GM18870 (cell line): ENCODE results near the gene ZMIZ1.

Source experiments
- ATAC-seq: cut with Tn5 transposase; IDR thresholded peaks from one replicate; pipeline ENCODE4 v1.9.1; 2021; ENCODE audit warnings: moderate library complexity; ENCODE audit not compliant: unreplicated experiment

ZMIZ1 gene

DNA sequence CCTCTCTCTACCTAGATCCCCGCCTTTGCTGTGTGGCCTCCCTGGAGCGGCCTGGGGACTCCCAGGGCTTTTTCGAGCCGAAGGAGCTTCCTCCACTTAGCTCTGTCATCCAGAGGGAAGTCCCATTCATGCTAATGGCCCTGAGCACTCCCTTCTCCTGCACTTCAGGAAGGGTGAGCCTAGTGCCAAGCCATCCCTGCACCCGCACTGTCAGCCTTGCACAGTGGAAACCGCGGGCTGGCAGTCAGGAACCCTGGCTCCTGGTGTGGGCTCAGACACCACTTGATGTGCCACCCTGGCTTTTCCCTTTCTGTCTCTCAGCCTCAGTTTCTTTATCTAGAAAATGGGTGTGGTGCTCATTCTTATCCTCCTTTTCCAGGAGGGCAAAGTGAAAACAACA, 131.6 kb downstream of the ZMIZ1 start:
- no peak for ATAC-seq

DNA sequence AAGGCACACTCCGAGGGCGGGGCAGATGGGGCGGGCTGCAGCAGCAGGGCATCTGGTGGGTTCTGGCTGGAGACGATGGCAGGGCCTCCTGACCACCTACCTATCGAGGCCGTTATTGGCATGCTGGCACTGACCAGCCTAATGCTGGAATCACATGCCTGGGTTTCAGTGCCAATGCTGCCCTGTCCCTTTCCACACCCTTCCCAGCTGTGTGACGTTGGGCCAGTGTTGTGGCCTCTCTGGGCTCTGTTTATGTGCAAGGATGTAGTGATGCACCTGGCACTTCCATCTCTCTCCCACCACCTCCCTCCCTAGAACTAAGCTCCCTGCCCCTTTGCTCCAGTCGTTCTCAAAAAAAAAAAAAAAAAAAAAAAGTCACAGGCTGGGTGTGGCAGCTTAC, 132.9 kb downstream of the ZMIZ1 start:
- ATAC-seq = no peak

GRCh38 chr10:79202188-79203013, 133.6 kb downstream of the ZMIZ1 start:
- ATAC-seq = no peak

DNA sequence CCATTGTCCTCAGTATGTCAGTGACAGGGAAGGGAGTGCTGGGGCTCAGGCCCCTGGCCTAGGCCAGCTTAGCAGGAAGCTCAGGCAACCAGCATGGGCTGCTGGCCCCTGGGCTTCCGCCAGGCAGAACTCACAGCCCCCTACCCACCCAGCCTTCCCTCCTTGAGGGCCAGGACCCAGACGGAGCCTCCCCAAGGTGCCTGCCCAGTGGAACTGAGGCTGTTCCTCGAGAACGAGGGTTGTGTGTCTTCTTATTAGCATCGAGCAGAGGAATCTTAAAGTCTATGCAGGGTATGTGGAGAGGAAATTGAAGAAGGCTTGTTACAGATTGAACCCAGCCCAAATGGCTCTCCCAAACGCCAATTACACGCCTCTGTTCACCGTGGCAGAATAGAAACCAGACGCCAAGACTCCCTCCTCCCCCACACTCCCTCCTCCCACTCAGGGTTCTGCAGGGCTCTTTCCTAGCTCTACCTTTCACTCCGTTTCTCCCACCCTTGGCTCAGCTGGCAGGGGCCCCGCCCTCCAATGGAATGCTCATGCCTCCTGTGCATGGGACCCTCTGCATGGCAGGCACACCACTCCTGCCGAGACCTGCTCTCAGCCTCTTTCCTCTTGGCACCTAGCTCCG, 134.4 kb downstream of the ZMIZ1 start:
- no peak for ATAC-seq

GRCh38 chr10:79203833-79204232, 135.1 kb downstream of the ZMIZ1 start:
- no peak for ATAC-seq

- ATAC-seq = no peak
These were observed 137.7 kb downstream of the ZMIZ1 start for GRCh38 chr10:79206300-79207095.

GRCh38 chr10:79207096-79207357, 138.3 kb downstream of the ZMIZ1 start:
- no peak for ATAC-seq

DNA sequence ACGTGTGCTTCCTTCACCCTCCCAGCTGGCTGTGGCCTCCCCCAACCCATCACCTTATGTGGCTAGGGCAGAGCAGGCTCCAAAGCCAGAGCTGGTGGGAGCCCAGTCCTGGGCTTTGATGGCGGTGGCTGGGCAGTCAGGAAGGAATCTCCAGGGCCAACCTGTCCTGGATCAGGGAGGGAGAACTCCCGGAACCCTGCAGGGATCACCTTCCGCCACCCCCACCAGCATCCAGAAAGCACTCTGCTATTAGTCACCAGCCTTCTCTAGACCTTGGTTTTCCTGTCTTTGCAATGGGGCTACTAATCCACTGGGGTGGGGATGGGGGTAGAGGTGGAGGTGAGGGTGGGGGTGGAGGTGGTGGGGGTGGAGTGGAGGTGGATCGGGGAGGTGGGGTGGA, 139.0 kb downstream of the ZMIZ1 start:
- no peak for ATAC-seq

DNA sequence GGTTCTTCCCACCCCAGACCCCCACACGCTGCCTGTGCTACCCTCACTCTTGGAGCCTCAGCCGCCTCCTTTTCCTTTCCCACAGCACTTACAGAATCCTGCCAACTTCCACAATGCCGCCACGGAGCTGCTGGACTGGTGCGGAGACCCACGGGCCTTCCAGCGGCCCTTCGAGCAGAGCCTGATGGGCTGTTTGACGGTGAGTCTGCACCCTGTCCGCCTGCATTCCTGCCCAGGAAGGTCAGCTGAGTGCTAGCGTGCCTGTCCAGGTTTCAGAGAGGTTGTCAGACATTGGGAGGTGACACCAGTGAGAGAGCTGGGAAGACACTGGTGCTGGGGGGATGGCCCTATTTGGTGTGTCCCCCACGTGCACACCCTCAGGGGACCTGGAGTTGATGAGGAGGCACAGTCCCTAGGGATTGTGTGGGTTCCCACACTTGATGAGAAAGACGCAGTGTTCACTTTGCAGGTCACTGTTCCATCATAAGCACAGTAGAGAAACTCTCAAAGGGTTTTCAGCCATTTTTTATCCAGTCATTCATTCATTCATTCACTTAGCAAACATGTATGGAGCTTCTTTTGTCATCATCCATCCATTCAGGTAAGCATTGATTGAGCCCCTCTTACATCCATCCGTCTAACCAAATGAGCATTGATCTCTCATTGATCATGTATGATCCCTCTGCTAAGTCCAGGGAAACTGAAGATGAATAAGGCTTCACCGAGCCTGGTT, 139.7 kb downstream of the ZMIZ1 start:
- no peak for ATAC-seq

- ATAC-seq = no peak
These were observed 140.6 kb downstream of the ZMIZ1 start for GRCh38 chr10:79209340-79209739.

- ATAC-seq = no peak
These were observed 141.1 kb downstream of the ZMIZ1 start for GRCh38 chr10:79209831-79210230.

GRCh38 chr10:79210672-79211071, 141.9 kb downstream of the ZMIZ1 start:
- ATAC-seq = no peak

GRCh38 chr10:79211616-79212015, 142.8 kb downstream of the ZMIZ1 start:
- ATAC-seq = no peak

GRCh38 chr10:79215531-79215930, 146.8 kb downstream of the ZMIZ1 start:
- ATAC-seq = no peak

DNA sequence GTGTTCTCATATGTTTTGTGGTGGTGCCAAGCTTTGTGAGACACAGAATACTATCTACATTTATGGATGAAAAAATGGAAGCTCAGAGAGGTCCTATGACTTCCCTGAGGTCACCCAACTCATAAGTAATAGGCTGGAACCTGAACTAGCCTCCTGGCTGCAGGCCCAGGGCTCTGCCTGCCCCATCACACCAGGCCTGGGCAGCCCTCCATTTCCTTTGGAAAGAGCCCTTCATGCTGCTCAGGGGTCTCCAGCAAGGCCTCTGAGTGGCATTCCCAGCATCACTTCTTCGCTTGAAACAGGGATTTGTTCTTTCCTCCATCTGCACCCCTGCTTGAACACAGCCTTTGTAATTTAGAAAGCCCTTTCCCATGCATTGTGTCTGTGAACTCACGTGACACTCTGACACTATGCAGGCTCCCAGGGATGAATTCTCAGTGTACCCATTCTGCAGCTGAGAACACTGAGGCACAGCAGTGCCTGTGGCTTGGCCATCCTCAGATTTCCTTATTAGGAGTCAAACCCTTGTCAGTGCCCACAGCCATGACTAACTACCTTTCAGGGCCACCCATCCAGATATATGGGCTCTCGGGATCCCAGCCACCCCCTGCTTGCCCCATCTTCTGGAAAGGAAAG, 150.7 kb downstream of the ZMIZ1 start:
- no peak for ATAC-seq

- no peak for ATAC-seq
These were observed 151.5 kb downstream of the ZMIZ1 start for GRCh38 chr10:79220307-79220706.

GRCh38 chr10:79221110-79222051, 152.6 kb downstream of the ZMIZ1 start:
- no peak for ATAC-seq

- ATAC-seq = no peak
These were observed 153.4 kb downstream of the ZMIZ1 start for GRCh38 chr10:79222186-79222585.

GRCh38 chr10:79223091-79224048, 154.6 kb downstream of the ZMIZ1 start:
- no peak for ATAC-seq
